GM12892 (cell line): ENCODE results near the gene MRPL39.

Experiments used
- POLR2A ChIP-seq: IDR thresholded peaks from 2 replicates; pipeline ENCODE4 v1.6.1; 2011; ENCODE audit warnings: low read depth, low read length, control low read depth
- POLR2AphosphoS5 ChIP-seq: IDR thresholded peaks from 2 replicates; pipeline ENCODE4 v1.6.1; 2011; ENCODE audit warnings: low read depth, low read length, control low read depth

- no peak for TF ChIP-seq POLR2A
- TF ChIP-seq POLR2AphosphoS5 = no peak
Observed at GRCh38 chr21:25639551-25640201, 32.4 kb upstream of the MRPL39 start.
